SK-N-SH (cell line): Measurements from ENCODE around the gene PLCG2. TPM values are rescaled to one million over a fixed set of nuclear protein-coding genes. Genes with fewer than 3 reads are reported as not detected.

Experiments used
- CTCF ChIA-PET: fragments of 300-600, 350-600 bp; formaldehyde crosslinking; extraction: SDS; loops from one replicate; lab custom pipeline; 2021; lab: Yijun Ruan, JAX
- POLR2A ChIA-PET: fragments of 350-600 bp; sonication (Branson Sonifier 250); formaldehyde crosslinking; extraction: SDS; loops from one replicate; lab custom pipeline; 2020; ENCODE audit warnings: antibody characterized with exemption, inconsistent platforms; lab: Yijun Ruan, JAX
- DNase-seq: peaks from one replicate; pipeline ENCODE4 v3.0.0; 2012
- H2AFZ ChIP-seq: fragments of 200-600 bp; sonication (generic); 2 replicates; pipeline ENCODE4 v1.8.1; 2016; ENCODE audit warnings: antibody characterized with exemption, mild to moderate bottlenecking, low read depth
- H3F3A ChIP-seq: fragments of 200-600 bp; sonication (generic); replicated peaks from 2 replicates; pipeline ENCODE3; 2016; ENCODE audit warnings: antibody characterized with exemption, mild to moderate bottlenecking; ENCODE audit not compliant: insufficient read depth
- H3K27ac ChIP-seq, 2 experiments: fragments of 200-500 bp in 1 of 2; fragments of 200-600 bp in 1 of 2; sonication (Bioruptor generic) in 1 of 2; sonication (generic), shearing (Covaris generic) in 1 of 2; 2 replicates each; pipeline versions ENCODE4 v1.5.1 to v1.6.1; 2014 to 2016; ENCODE audit warnings: low read depth in 2 of 2, inconsistent platforms in 1 of 2, low read length in 1 of 2, mild to moderate bottlenecking in 1 of 2, mixed read lengths in 1 of 2
- H3K27me3 ChIP-seq: fragments of 200-600 bp; sonication (generic), shearing (Covaris generic); 2 replicates; pipeline ENCODE4 v1.6.1; 2016; ENCODE audit warnings: mixed run types; ENCODE audit not compliant: insufficient read depth
- H3K36me3 ChIP-seq, 2 experiments: fragments of 200-500 bp in 1 of 2; fragments of 200-600 bp in 1 of 2; sonication (Bioruptor generic) in 1 of 2; sonication (generic) in 1 of 2; replicated peaks in 1 of 2; 2 replicates each; pipeline versions ENCODE3 to v1.5.1; 2014 to 2016; ENCODE audit warnings: low read length in 1 of 2, mild to moderate bottlenecking in 1 of 2; ENCODE audit not compliant: insufficient read depth in 2 of 2, control insufficient read depth in 1 of 2
- H3K4me1 ChIP-seq, 2 experiments: fragments of 200-500 bp in 1 of 2; fragments of 200-600 bp in 1 of 2; sonication (Bioruptor generic) in 1 of 2; sonication (generic), shearing (Covaris generic) in 1 of 2; 2 replicates each; pipeline versions ENCODE4 v1.5.1 to v1.6.1; 2014 to 2016; ENCODE audit warnings: low read depth in 1 of 2, low read length in 1 of 2, mixed run types in 1 of 2; ENCODE audit not compliant: insufficient read depth in 2 of 2, control insufficient read depth in 1 of 2
- H3K4me2 ChIP-seq: fragments of 200-600 bp; sonication (generic), shearing (Covaris generic); 2 replicates; pipeline ENCODE4 v1.6.1; 2017; ENCODE audit warnings: mixed run types
- H3K4me3 ChIP-seq, 2 experiments: fragments of 200-500 bp in 1 of 2; fragments of 200-600 bp in 1 of 2; sonication (Bioruptor generic) in 1 of 2; sonication (generic), shearing (Covaris generic) in 1 of 2; 2 replicates each; pipeline versions ENCODE4 v1.5.1 to v1.8.1; 2014 to 2016; ENCODE audit warnings: low read depth in 2 of 2, inconsistent platforms in 1 of 2, low read length in 1 of 2, mild to moderate bottlenecking in 1 of 2, mixed read lengths in 1 of 2, moderate library complexity in 1 of 2
- H3K79me2 ChIP-seq: fragments of 200-600 bp; sonication (generic); 2 replicates; pipeline ENCODE4 v1.8.1; 2017; ENCODE audit warnings: mild to moderate bottlenecking; ENCODE audit not compliant: insufficient read depth
- H3K9ac ChIP-seq: fragments of 200-600 bp; sonication (generic); 2 replicates; pipeline ENCODE4 v1.6.1; 2017; ENCODE audit warnings: mixed run types
- H3K9me2 ChIP-seq: fragments of 200-600 bp; sonication (generic); 2 replicates; pipeline ENCODE4 v1.6.1; 2017; ENCODE audit warnings: mixed run types
- H3K9me3 ChIP-seq: fragments of 200-600 bp; sonication (generic); 2 replicates; pipeline ENCODE4 v1.6.1; 2017; ENCODE audit warnings: mixed run types, mild to moderate bottlenecking, moderate library complexity
- H4K20me1 ChIP-seq: fragments of 200-600 bp; sonication (generic); 2 replicates; pipeline ENCODE4 v1.6.1; 2017; ENCODE audit warnings: mild to moderate bottlenecking, mixed run types; ENCODE audit not compliant: insufficient read depth
- CHD2 ChIP-seq: fragments of 150-350 bp; IDR thresholded peaks from 2 replicates; pipeline ENCODE4 v1.6.1; 2018; ENCODE audit warnings: low read length; ENCODE audit not compliant: partially characterized antibody
- ELF1 ChIP-seq: IDR thresholded peaks from 2 replicates; pipeline ENCODE4 v1.4.0; 2012
- FOXJ3 ChIP-seq: sonication (generic); formaldehyde crosslinking; IDR thresholded peaks from 2 replicates; pipeline ENCODE4 v1.5.1; 2020; ENCODE audit warnings: mild to moderate bottlenecking, missing genetic modification reagents
- GABPA ChIP-seq: IDR thresholded peaks from 2 replicates; pipeline ENCODE4 v1.4.0; 2012; ENCODE audit warnings: low read depth, mild to moderate bottlenecking
- JUND ChIP-seq: IDR thresholded peaks from 2 replicates; pipeline ENCODE4 v1.4.0; 2012
- MEF2A ChIP-seq: IDR thresholded peaks from 2 replicates; pipeline ENCODE4 v1.4.0; 2012; ENCODE audit warnings: low read depth, borderline replicate concordance
- NFIC ChIP-seq: IDR thresholded peaks from 2 replicates; pipeline ENCODE4 v1.4.0; 2012; ENCODE audit warnings: borderline replicate concordance
- POLR2AphosphoS5 ChIP-seq: IDR thresholded peaks from 2 replicates; pipeline ENCODE4 v1.6.1; 2012; ENCODE audit warnings: low read depth, low read length
- RAD21 ChIP-seq: IDR thresholded peaks from 2 replicates; pipeline ENCODE4 v1.6.1; 2012; ENCODE audit warnings: mild to moderate bottlenecking, low read length
- SMC3 ChIP-seq: IDR thresholded peaks from 2 replicates; pipeline ENCODE4 v1.6.1; 2012; ENCODE audit warnings: low read depth, low read length, improper control_type of control experiment
- TEAD4 ChIP-seq: IDR thresholded peaks from 2 replicates; pipeline ENCODE4 v1.4.0; 2012; ENCODE audit warnings: mild to moderate bottlenecking, borderline replicate concordance; ENCODE audit not compliant: insufficient read depth
- YY1 ChIP-seq: IDR thresholded peaks from 2 replicates; pipeline ENCODE4 v1.4.0; 2012; ENCODE audit warnings: low read depth, mild to moderate bottlenecking
- WGBS: methylation state at CpG from one replicate; pipeline ENCODE4 v1.1.6; 2017; ENCODE audit warnings: low lambda C conversion rate; 5-methylcytosine and 5-hydroxymethylcytosine counted together
- polyA plus RNA-seq, 3 experiments: library from polyadenylated mRNA; depleted of rRNA; stranded (reverse); fragments of >200 nt; gene quantifications; 2 replicates each; pipeline ENCODE4 v1.2.3, GENCODE V29; 2012
- TF ChIP-seq, protein P1 (sequence below): IDR thresholded peaks from 2 replicates; pipeline ENCODE4 v1.4.0; 2012; ENCODE audit warnings: low read depth
- TF ChIP-seq, protein P2 (sequence below): IDR thresholded peaks from 2 replicates; pipeline ENCODE4; 2012
- TF ChIP-seq, protein P3 (sequence below): IDR thresholded peaks from 2 replicates; pipeline ENCODE4 v1.4.0; 2012; ENCODE audit warnings: low read depth, borderline replicate concordance
- TF ChIP-seq, protein P4 (sequence below): IDR thresholded peaks from 2 replicates; pipeline ENCODE4 v1.6.1; 2012; ENCODE audit warnings: mild to moderate bottlenecking, low read depth, low read length, moderate library complexity

PLCG2 gene
- polyA plus RNA-seq, 1 of the 3 experiments (the other 2 are of a cell fraction) = 0.23 TPM

DNA sequence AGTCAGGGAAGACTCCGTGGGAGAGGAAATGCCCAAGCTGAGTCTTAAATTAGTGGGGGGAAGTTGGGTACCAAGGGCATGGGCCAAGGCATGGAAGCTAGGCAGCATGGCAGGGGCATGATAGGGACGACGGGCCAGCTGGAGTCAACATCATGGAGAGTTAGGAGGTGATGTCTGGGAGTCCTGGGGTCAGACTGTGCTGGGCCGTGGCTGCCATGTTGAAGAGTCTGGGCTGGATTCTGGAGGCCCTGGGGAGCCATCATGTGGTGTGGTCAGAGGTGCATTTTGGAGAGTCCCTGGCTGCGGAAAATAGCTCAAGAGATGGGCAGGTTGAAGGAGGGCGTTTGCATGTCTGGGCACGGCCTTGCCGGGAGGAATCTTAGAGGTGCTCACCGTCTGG is 146.9 kb downstream of the PLCG2 start:
- no peaks in the 10 kb centered on the region for H3K4me1 ChIP-seq
- no peaks in the 10 kb centered on the region for H3K79me2 ChIP-seq
- H4K20me1 ChIP-seq = no peaks in the 10 kb centered on the region
- no peak overlapping the region for H3K4me3 ChIP-seq
- ChIA-PET CTCF (interaction anchor here (0.6 kb wide), 1 partner anchor 752 kb away, joined by 3 read pairs; no protein-coding TSS in a partner anchor), POLR2A (no interaction called here)
- H3K27ac ChIP-seq = no peak overlapping the region
- TF ChIP-seq FOXJ3 (CRISPR knock-in tag) = no peak
- no peak for TF ChIP-seq SMC3
- TF ChIP-seq CHD2 = no peak
- TF ChIP-seq YY1 = no peak
- TF ChIP-seq GABPA = no peak
- TF ChIP-seq, protein P1, sequence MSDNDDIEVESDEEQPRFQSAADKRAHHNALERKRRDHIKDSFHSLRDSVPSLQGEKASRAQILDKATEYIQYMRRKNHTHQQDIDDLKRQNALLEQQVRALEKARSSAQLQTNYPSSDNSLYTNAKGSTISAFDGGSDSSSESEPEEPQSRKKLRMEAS = no peak
- TF ChIP-seq NFIC = no peak
- no peak for TF ChIP-seq RAD21
- no peak for TF ChIP-seq POLR2AphosphoS5
- TF ChIP-seq, protein P2, sequence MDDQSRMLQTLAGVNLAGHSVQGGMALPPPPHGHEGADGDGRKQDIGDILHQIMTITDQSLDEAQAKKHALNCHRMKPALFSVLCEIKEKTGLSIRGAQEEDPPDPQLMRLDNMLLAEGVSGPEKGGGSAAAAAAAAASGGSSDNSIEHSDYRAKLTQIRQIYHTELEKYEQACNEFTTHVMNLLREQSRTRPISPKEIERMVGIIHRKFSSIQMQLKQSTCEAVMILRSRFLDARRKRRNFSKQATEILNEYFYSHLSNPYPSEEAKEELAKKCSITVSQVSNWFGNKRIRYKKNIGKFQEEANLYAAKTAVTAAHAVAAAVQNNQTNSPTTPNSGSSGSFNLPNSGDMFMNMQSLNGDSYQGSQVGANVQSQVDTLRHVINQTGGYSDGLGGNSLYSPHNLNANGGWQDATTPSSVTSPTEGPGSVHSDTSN = no peak
- TF ChIP-seq TEAD4 = no peak
- TF ChIP-seq MEF2A = no peak
- TF ChIP-seq ELF1 = no peak
- TF ChIP-seq JUND = no peak
- TF ChIP-seq, protein P3, sequence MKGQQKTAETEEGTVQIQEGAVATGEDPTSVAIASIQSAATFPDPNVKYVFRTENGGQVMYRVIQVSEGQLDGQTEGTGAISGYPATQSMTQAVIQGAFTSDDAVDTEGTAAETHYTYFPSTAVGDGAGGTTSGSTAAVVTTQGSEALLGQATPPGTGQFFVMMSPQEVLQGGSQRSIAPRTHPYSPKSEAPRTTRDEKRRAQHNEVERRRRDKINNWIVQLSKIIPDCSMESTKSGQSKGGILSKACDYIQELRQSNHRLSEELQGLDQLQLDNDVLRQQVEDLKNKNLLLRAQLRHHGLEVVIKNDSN = no peak
- TF ChIP-seq, protein P4, sequence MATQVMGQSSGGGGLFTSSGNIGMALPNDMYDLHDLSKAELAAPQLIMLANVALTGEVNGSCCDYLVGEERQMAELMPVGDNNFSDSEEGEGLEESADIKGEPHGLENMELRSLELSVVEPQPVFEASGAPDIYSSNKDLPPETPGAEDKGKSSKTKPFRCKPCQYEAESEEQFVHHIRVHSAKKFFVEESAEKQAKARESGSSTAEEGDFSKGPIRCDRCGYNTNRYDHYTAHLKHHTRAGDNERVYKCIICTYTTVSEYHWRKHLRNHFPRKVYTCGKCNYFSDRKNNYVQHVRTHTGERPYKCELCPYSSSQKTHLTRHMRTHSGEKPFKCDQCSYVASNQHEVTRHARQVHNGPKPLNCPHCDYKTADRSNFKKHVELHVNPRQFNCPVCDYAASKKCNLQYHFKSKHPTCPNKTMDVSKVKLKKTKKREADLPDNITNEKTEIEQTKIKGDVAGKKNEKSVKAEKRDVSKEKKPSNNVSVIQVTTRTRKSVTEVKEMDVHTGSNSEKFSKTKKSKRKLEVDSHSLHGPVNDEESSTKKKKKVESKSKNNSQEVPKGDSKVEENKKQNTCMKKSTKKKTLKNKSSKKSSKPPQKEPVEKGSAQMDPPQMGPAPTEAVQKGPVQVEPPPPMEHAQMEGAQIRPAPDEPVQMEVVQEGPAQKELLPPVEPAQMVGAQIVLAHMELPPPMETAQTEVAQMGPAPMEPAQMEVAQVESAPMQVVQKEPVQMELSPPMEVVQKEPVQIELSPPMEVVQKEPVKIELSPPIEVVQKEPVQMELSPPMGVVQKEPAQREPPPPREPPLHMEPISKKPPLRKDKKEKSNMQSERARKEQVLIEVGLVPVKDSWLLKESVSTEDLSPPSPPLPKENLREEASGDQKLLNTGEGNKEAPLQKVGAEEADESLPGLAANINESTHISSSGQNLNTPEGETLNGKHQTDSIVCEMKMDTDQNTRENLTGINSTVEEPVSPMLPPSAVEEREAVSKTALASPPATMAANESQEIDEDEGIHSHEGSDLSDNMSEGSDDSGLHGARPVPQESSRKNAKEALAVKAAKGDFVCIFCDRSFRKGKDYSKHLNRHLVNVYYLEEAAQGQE = no peak
- no peak overlapping the region for H3K9ac ChIP-seq
- WGBS = 60% methylated on average over 9 of the region's 9 CpGs
- peaks cover 20% of the 10 kb centered on the region; the same call in 1 of the 2 replicates for H3K27me3 ChIP-seq
- no peaks in the 10 kb centered on the region for H3F3A ChIP-seq
- no peak overlapping the region for H3K4me2 ChIP-seq
- no peaks in the 10 kb centered on the region for H3K9me2 ChIP-seq
- no peak overlapping the region for H2AFZ ChIP-seq
- no peaks in the 10 kb centered on the region for H3K36me3 ChIP-seq
- no peaks in the 10 kb centered on the region for H3K9me3 ChIP-seq
- no peak for DNase-seq
